HUES48 (cell line): Measurements from ENCODE around the gene ZCCHC14.
A peak's percentile ranks its signal among the peaks of the same experiment; 100 is the strongest.

Source experiments
- H3K27ac ChIP-seq: one replicate; pipeline ENCODE4 v1.7.0; 2013; ENCODE audit warnings: low read depth, low read length, inconsistent platforms
- H3K27me3 ChIP-seq: 2 replicates; pipeline ENCODE4 v1.6.1; 2013; ENCODE audit warnings: mild to moderate bottlenecking, low read length; ENCODE audit not compliant: control insufficient read depth, insufficient read depth
- H3K36me3 ChIP-seq: 2 replicates; pipeline ENCODE4 v1.6.1; 2013; ENCODE audit warnings: low read length; ENCODE audit not compliant: control insufficient read depth, insufficient read depth
- H3K4me1 ChIP-seq: 2 replicates; pipeline ENCODE4 v1.6.1; 2013; ENCODE audit warnings: mild to moderate bottlenecking, low read length; ENCODE audit not compliant: control insufficient read depth, insufficient read depth
- H3K4me3 ChIP-seq: 2 replicates; pipeline ENCODE4 v1.5.1; 2013; ENCODE audit warnings: mild to moderate bottlenecking, low read depth, low read length
- H3K9ac ChIP-seq: 2 replicates; pipeline ENCODE4 v1.6.1; 2013; ENCODE audit warnings: mild to moderate bottlenecking, low read depth, low read length, moderate library complexity
- H3K9me3 ChIP-seq: 2 replicates; pipeline ENCODE4 v1.6.1; 2013; ENCODE audit warnings: low read length; ENCODE audit not compliant: control insufficient read depth, insufficient read depth

Gene ZCCHC14

DNA sequence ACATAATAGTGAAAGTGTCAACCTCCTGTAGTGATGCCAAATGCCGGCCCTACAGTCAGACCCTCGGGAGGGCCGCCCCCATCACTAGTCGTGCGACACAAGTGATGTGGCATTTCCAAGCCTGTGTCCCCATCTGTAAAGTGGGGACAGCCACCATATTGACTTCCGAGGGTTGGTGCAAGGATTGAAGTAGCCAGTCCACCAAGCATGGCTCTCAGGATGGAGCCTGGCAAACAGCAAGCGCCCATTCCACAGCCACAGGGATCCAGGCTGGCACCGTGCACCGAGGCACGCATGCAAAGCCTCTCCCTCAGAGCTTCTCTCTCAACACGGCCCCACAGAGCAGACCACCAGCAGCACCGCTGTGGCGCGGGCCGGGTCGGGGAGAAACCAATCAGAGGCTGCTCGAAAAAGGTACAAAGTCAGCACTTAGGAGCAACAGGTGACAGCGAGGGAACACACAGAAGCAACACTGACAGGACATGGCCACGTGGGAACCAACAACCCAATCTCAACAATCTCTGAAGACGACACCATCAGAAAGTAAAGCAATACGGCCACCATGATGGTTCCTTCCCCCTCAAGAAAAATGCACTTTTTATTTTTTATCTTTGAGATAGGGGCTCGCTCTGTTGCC lies 20.6 kb downstream of the ZCCHC14 start:
- Histone ChIP-seq H3K27ac (no peak overlapping the region), H3K9me3 (no peaks in the 10 kb centered on the region), H3K4me3 (no peak overlapping the region), H3K9ac (no peak overlapping the region), H3K4me1 (peaks cover 6% of the 10 kb centered on the region; the same call in 1 of the 2 replicates), H3K36me3 (0 out of 2 replicates have a peak, but pooled peaks cover 3% of the 10 kb centered on the region), H3K27me3 (no peaks in the 10 kb centered on the region)

- H3K4me3 ChIP-seq = no peak overlapping the region
- H3K27ac ChIP-seq = peak overlapping the region; percentile 43
- 0 out of 2 replicates have a peak, but pooled peaks cover 3% of the 10 kb centered on the region for H3K36me3 ChIP-seq
- H3K9ac ChIP-seq = no peak overlapping the region
- H3K27me3 ChIP-seq = no peaks in the 10 kb centered on the region
- H3K4me1 ChIP-seq = peaks cover 8% of the 10 kb centered on the region; the same call in 1 of the 2 replicates
- no peaks in the 10 kb centered on the region for H3K9me3 ChIP-seq
Observed at GRCh38 chr16:87471278-87472141, 21.3 kb downstream of the ZCCHC14 start.

DNA sequence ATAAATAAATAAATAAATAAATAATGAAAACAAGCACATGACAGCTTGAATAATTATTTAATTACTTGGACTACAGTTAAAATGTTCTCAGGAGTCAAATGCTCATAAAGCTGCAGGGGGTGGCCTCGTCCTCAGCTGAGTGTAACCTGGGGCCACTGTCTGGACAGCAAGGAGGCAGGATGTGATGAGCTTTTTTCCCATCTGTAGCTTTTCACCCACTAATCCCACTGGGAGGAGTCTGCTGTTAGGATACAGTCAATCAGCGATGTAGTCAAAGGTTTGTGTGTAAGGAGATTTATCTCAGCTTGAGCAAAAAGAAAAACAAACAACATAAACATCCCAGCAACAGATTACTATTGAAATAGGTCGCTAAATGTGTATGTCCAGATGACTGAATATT lies 22.5 kb downstream of the ZCCHC14 start:
- H3K9ac ChIP-seq = no peak overlapping the region
- no peaks in the 10 kb centered on the region for H3K9me3 ChIP-seq
- H3K4me3 ChIP-seq = no peak overlapping the region
- H3K4me1 ChIP-seq = peaks cover 14% of the 10 kb centered on the region; the same call in 1 of the 2 replicates
- H3K27ac ChIP-seq = no peak overlapping the region
- H3K36me3 ChIP-seq = 0 out of 2 replicates have a peak, but pooled peaks cover 3% of the 10 kb centered on the region
- H3K27me3 ChIP-seq = no peaks in the 10 kb centered on the region

GRCh38 chr16:87469169-87469568 lies 23.7 kb downstream of the ZCCHC14 start:
- H3K4me1 ChIP-seq = peaks cover 14% of the 10 kb centered on the region; the same call in 1 of the 2 replicates
- H3K27ac ChIP-seq = no peak overlapping the region
- no peaks in the 10 kb centered on the region for H3K27me3 ChIP-seq
- H3K9me3 ChIP-seq = no peaks in the 10 kb centered on the region
- no peak overlapping the region for H3K9ac ChIP-seq
- H3K36me3 ChIP-seq = 0 out of 2 replicates have a peak, but pooled peaks cover 2% of the 10 kb centered on the region
- no peak overlapping the region for H3K4me3 ChIP-seq

DNA sequence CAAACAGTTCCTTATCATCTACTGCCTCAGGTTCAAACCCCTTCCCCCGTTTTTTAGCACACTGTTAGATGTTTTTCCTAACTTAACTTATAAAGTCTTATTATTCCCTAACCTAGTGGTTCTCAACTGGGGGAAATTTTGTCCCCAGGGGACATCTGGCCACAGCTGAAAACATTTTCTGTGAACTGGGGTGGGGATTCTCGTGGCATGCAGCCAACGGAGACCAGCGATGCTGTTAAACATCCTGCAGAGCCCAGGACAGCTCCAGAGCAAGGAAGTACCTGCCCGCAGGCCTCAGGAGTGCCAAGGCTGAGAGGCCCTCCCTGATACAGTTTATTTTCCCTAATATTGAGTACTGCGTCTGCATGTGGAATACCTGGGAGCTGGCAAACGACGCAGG lies 24.3 kb downstream of the ZCCHC14 start:
- Histone ChIP-seq H3K4me1 (peaks cover 14% of the 10 kb centered on the region; the same call in 1 of the 2 replicates), H3K9ac (no peak overlapping the region), H3K27me3 (no peaks in the 10 kb centered on the region), H3K27ac (no peak overlapping the region), H3K9me3 (no peaks in the 10 kb centered on the region), H3K36me3 (no peaks in the 10 kb centered on the region), H3K4me3 (no peak overlapping the region)

GRCh38 chr16:87466975-87467501 lies 25.8 kb downstream of the ZCCHC14 start:
- Histone ChIP-seq H3K9me3 (no peaks in the 10 kb centered on the region), H3K4me3 (no peak overlapping the region), H3K27ac (no peak overlapping the region), H3K4me1 (peaks cover 14% of the 10 kb centered on the region; the same call in 1 of the 2 replicates), H3K9ac (no peak overlapping the region), H3K27me3 (no peaks in the 10 kb centered on the region), H3K36me3 (no peaks in the 10 kb centered on the region)

DNA sequence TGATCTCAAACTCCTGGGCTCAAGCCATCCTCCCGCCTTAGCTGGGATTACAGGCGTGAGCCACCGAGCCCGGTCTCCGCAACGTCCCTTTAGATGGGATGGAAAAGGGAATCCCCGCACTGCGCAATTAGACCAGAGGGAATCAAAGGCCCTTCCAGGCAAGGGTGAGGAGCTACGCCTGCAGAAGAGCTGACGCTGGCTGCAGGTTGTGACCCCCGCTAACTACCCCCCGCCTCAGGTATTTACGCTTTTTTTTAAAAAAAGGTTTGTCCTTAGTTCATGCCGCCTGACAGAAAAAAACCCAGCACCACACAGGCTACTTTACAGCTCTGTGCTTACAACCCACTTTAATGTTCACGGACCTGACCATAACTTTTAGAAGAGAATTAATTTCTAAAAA lies 26.9 kb downstream of the ZCCHC14 start:
- H3K36me3 ChIP-seq = no peaks in the 10 kb centered on the region
- H3K9me3 ChIP-seq = no peaks in the 10 kb centered on the region
- no peak overlapping the region for H3K27ac ChIP-seq
- H3K27me3 ChIP-seq = no peaks in the 10 kb centered on the region
- H3K4me1 ChIP-seq = peaks cover 12% of the 10 kb centered on the region
- no peak overlapping the region for H3K4me3 ChIP-seq
- no peak overlapping the region for H3K9ac ChIP-seq

DNA sequence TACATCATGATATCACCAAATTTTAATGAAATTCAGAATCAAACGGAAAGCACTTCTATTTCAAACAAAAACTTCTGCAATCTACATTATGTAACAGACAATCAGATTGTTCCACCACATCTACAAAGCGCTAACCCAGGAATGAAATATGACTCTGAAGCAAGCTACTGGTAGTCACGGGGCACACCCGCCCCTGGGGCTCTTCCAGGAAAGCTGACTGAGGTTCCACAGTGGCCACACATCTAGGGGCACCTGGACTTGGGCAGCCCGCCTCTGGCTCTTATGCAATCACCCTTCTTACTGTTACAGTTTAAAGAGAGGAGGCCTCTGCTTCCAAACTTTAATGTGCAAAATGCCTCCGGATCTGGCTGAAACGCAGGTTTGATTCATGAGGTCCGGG lies 27.5 kb downstream of the ZCCHC14 start:
- no peaks in the 10 kb centered on the region for H3K9me3 ChIP-seq
- H3K9ac ChIP-seq = no peak overlapping the region
- no peaks in the 10 kb centered on the region for H3K36me3 ChIP-seq
- no peak overlapping the region for H3K4me3 ChIP-seq
- H3K27me3 ChIP-seq = no peaks in the 10 kb centered on the region
- no peak overlapping the region for H3K27ac ChIP-seq
- peaks cover 13% of the 10 kb centered on the region for H3K4me1 ChIP-seq

DNA sequence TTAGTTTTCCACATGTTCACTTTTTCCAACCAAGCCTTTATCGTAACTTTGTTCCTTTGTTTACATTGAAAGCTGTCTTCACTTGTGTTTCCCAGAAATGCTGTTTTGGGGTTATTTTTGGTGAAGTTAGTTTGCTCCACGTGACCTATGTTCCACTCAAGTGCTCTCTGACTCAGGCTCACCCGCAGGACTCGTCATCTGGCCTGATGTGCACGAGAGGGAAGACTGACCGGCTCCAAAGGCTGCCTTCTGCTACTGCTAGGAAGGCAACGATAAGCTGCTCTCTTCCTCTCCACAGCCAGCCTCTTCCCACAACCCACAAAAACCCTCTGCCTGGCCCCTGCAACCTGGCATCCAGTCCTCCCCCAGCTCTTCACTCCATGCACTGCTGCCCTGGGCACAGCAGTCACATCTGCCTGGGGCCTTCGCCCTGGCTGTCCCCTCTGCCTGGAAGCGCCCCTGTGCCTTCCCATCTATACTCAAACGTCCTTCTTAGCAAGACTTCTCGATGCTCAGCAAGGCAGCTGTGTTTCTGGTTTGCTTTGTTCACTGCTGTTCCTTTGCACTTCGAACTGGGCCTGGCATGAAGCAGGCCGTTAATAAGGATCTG lies 28.0 kb downstream of the ZCCHC14 start:
- Histone ChIP-seq H3K9ac (no peak overlapping the region), H3K4me1 (peaks cover 13% of the 10 kb centered on the region), H3K27me3 (no peaks in the 10 kb centered on the region), H3K4me3 (no peak overlapping the region), H3K9me3 (no peaks in the 10 kb centered on the region), H3K36me3 (peaks cover 3% of the 10 kb centered on the region; the same call in 1 of the 2 replicates), H3K27ac (no peak overlapping the region)

DNA sequence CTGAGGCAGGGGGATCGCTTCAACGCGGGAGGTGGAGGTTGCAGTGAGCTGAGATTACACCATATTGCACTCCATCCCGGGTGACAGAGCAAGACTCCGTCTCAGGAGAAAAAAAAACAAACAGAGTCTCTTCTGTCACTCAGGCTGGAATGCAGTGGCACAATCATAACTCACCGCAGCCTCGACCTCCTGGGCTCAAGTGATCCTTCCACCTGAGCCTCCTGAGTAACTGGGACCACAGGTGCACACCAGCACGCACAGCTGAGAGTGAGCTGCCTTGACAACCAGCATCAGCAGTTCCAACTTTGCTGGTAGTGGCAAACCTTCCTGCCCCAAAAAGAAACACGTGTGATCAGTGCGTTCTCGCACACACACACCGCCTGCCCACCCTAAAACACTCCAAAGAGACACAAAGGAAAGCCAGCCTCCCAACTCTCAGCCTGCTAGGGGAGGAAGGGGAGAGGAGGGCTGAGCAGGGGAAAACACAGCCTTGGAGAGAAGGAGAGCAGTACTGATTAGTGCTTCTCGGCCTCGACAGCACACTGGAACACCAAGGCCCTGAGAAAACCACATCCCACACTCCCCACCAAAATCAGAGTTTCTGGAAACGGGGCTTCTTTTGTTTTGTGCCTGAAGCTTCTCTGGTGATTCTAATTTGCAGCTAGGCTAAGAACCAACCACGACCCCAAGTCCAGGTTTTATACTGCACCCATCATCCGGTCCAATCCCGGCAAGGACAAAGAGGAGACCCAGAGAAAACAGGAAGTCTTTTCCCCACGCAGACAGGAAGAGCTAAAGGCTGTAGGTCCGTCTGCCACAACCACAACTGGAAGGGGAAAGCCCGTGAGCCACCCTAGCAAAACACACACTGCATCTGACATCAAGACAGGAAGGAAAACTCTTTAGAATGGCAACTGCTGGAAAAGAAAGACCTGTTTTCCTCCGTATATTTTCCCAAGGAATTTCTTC lies 28.8 kb downstream of the ZCCHC14 start:
- peaks cover 7% of the 10 kb centered on the region for H3K36me3 ChIP-seq
- no peak overlapping the region for H3K9ac ChIP-seq
- no peaks in the 10 kb centered on the region for H3K9me3 ChIP-seq
- H3K4me3 ChIP-seq = no peak overlapping the region
- no peaks in the 10 kb centered on the region for H3K27me3 ChIP-seq
- no peak overlapping the region for H3K27ac ChIP-seq
- peaks cover 13% of the 10 kb centered on the region for H3K4me1 ChIP-seq
